Lower leg skin (tissue), 3 donors: ENCODE results near the gene UPK2.

ENCODE experiments used
- CTCF ChIP-seq, 3 donors: fragments of 450-650 bp; IDR thresholded peaks; one replicate each; pipeline ENCODE4 v1.5.1; 2016; ENCODE audit warnings: antibody characterized with exemption in 3 of 3, mild to moderate bottlenecking in 3 of 3, moderate library complexity in 2 of 3
- POLR2A ChIP-seq, 2 donors: fragments of 450-650 bp; IDR thresholded peaks; one replicate each; pipeline ENCODE4 v1.6.1; 2016 to 2017; ENCODE audit warnings: antibody characterized with exemption in 2 of 2, mild to moderate bottlenecking in 1 of 2, moderate library complexity in 1 of 2

GRCh38 chr11:118984825-118985224 lies 28.7 kb downstream of the UPK2 start:
- TF ChIP-seq CTCF (IDR thresholded peaks at IDR 0.05) (no peak), POLR2A (IDR thresholded peaks at IDR 0.05) (no peak)
